Right lobe of liver (tissue), 4 donors: ENCODE data around the gene CD276.

ENCODE experiments used
- CTCF ChIP-seq, 4 donors: fragments of 200-600 bp in 3 of 4; fragments of 450-650 bp in 1 of 4; IDR thresholded peaks; one replicate each; pipeline versions ENCODE4 v1.5.1 to v1.8.0; 2016 to 2022; ENCODE audit warnings: antibody characterized with exemption in 4 of 4, mild to moderate bottlenecking in 2 of 4
- POLR2A ChIP-seq: fragments of 450-650 bp; IDR thresholded peaks from one replicate; pipeline ENCODE4 v1.6.1; 2017; ENCODE audit warnings: antibody characterized with exemption, mild to moderate bottlenecking
- donor health status: DM: no; HTN: no; CAD: no.
- donor health status: DM: no; HTN: no; CAD: no.
- donor health status: DM: no; HTN: yes; CAD: no.

GRCh38 chr15:73637527-73637926, 46.7 kb upstream of the CD276 start:
- TF ChIP-seq CTCF (IDR thresholded peaks at IDR 0.05) (no peak), POLR2A (no peak)
